GM21423 (cell line): ENCODE measurements around the gene TULP3.

Source experiments
- ATAC-seq: cut with Tn5 transposase; IDR thresholded peaks from one replicate; pipeline ENCODE4 v1.9.1; 2021; ENCODE audit warnings: mild to moderate bottlenecking, moderate library complexity; ENCODE audit not compliant: unreplicated experiment

The TULP3 gene

GRCh38 chr12:2877047-2877952 lies 13.4 kb upstream of the TULP3 start, which contains the start of the genes FOXM1 and RHNO1:
Gene FOXM1 (minus strand): TSS chr12:2877174. CDS start chr12:2874478, 2,696 bp downstream.
Gene RHNO1 (plus strand): TSS chr12:2877223. CDS start chr12:2885367, 8,144 bp downstream.
- peak; percentile 81 for ATAC-seq

GRCh38 chr12:2877953-2878732 lies 12.5 kb upstream of the TULP3 start:
- ATAC-seq, result no peak

DNA sequence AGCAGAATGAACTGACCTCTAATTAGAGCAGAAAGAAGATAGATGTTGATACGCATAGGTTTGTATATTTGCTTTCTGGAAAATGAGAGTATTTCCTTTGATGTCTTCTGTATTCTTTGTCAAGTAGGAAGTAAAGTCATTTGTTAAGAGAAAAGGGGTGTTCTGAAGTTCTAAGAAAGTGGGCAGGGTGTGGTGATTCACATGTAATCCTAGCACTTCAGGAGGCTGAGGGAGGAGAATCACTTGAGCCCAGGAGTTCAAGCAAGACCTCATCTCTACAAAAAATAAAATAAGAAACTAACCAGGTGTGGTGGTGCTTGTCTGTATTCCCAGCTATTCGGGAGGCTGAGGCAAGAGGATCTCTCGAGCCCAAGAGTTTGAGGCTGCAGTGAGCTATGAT lies 10.8 kb upstream of the TULP3 start:
- ATAC-seq, result no peak

DNA sequence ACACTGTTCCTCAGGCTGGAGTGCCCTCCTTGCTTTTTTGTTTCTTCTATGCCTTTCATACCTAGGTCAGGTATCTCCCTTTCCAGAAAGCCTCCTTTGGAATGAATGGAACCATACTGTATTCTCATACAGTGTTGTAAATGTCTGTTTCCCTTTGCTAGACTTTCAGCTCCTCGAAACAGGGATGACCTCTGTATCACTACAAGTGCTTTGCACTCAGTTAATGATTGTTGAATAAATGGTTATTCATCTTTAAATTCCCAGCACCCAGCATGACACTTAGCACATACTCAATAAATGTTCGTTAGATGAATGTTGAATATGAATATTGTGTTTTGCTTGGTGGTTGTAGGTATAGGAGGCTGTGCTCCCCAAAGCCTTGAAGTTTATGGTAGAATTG lies 5.9 kb upstream of the TULP3 start:
- no peak for ATAC-seq

GRCh38 chr12:2886768-2887450 lies 3.8 kb upstream of the TULP3 start:
- ATAC-seq, result no peak

- ATAC-seq, result no peak
Observed at GRCh38 chr12:2890001-2890387, 697 bp upstream of the TULP3 start.

GRCh38 chr12:2891240-2892053 lies 756 bp downstream of the TULP3 start:
- peak; percentile 13 for ATAC-seq

DNA sequence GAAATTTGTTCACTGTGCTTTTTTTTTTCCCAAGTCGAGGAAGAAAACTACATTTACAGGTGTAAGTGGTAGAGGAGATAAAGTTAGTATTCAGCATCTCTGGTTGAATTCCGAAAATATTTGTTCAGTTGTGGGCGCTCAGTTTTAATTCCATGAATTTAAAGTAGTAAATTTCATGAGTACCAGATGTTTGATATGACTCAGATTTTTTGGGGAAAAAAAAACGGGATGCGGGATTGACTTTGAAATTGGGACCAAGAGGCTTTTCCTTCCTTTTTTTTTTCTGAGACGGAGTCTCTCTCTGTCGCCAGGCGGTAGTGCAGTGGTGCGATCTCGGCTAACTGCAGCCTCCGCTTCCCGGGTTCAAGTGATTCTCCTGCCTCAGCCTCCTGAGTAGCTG lies 1.6 kb downstream of the TULP3 start:
- ATAC-seq, result no peak

DNA sequence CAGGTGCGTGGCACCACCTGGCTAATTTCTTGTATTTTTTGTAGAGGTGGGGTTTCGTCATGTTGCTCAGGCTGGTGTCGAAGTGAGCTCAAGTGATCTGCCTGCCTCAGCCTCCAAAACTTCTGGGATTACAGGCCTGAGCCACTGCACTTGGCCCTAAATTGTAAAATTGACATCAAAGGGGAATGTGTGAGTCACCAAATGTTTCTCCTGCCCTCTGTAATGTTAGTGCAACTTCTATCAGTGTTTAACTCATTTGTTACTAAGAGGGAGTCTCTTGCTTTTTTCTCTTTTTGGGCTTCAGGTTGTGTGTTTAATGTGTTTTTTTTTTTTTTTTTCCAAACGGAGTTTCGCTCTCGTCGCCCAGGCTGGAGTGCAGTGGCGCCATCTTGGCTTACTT lies 2.3 kb downstream of the TULP3 start:
- ATAC-seq, result no peak

DNA sequence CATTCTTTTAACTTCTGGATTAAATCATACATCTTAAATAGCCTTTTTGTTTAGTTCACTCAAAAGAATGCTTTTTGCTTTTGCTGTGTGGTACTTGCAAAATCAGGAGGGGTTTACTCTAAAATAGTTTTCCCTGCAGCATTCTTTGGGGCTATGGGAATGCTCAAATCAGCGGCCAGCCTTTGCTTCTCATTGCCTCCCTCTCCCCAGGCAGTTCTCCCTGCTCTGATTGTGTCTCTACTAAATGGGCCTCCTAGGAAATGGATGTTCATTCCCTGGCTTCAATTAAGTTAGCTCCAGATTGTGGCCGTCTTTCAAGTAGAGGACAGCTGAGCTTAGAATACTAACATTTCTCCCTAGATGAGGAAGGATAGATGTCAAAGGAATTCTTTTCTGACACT lies 4.4 kb downstream of the TULP3 start:
- no peak for ATAC-seq

DNA sequence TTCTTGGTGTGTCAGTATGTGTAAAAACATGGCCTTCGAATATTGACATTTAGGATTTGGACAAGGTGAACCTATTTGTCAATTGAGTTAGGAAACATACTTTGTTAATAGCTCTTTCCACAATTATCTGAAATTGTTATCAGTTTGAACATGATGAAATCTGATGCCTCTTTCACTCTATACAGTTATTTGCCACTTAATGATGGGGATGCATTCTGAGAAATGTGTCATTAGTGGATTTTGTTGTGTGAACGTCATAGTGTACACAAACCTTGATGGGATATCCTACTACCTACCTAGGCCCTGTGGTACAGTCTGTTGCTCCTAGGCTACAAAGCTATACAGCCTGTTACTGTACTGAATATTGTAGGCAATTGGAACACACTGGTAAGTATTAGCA lies 4.8 kb downstream of the TULP3 start:
- no peak for ATAC-seq

DNA sequence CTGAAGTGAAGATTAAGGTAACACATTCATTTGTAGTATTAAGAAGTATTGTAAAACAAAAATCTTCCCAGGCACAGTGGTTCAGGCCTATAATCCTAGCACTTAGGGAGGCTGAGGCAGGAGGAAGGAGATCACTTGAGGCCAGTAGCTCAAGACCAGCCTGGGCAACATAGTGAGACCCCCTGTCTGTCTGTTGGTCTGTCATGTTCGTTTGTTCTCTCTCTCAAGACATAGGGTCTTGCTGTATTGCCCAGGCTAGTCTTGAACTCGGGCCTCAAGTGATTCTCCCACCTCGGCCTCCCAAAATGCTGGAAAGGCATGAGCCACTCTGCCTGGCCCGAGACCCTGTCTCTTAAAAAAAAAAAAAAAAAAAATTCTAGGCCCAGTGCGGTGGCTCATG lies 6.7 kb downstream of the TULP3 start:
- no peak for ATAC-seq

- ATAC-seq, result no peak
Observed at GRCh38 chr12:2900642-2901041, 10.0 kb downstream of the TULP3 start.

GRCh38 chr12:2902272-2902880 lies 11.7 kb downstream of the TULP3 start:
- no peak for ATAC-seq

GRCh38 chr12:2904260-2904659 lies 13.6 kb downstream of the TULP3 start:
- no peak for ATAC-seq

GRCh38 chr12:2912216-2912575 lies 21.5 kb downstream of the TULP3 start:
- ATAC-seq, result no peak

GRCh38 chr12:2919249-2919648 lies 28.6 kb downstream of the TULP3 start:
- no peak for ATAC-seq

GRCh38 chr12:2922329-2922728 lies 31.6 kb downstream of the TULP3 start:
- ATAC-seq, result no peak

- ATAC-seq, result no peak
Observed at GRCh38 chr12:2923057-2923456, 32.4 kb downstream of the TULP3 start.

- no peak for ATAC-seq
Observed at GRCh38 chr12:2924019-2924418, 33.3 kb downstream of the TULP3 start.
